B cell (primary cell): Measurements from ENCODE around the gene NLRC5. TPM values are rescaled to one million over a fixed set of nuclear protein-coding genes. Genes with fewer than 3 reads are reported as not detected.

Experiments
- ATAC-seq: fragments of 200-7000 bp; cut with Tn5 transposase; one replicate; pipeline ENCODE4 v1.10.0; 2021; ENCODE audit warnings: low read depth, mild to moderate bottlenecking, moderate number of reproducible peaks, moderate library complexity
- CTCF ChIA-PET: fragments of 350-600 bp; sonication (Branson Sonifier 250); formaldehyde crosslinking; loops from one replicate; lab custom pipeline; 2021; ENCODE audit warnings: antibody characterized with exemption, inconsistent platforms; lab: Charles Lee
- POLR2A ChIA-PET: fragments of 350-600 bp; sonication (Branson Sonifier 250); formaldehyde crosslinking; loops from one replicate; lab custom pipeline; 2021; ENCODE audit warnings: antibody characterized with exemption; lab: Charles Lee
- DNase-seq: peaks from one replicate; pipeline ENCODE4 v3.0.0; 2013
- H2AFZ ChIP-seq: 2 replicates; pipeline ENCODE4 v1.6.1; 2012; ENCODE audit warnings: mild to moderate bottlenecking, low read depth, low read length; ENCODE audit not compliant: insufficient read depth, poor library complexity, severe bottlenecking
- H3K27ac ChIP-seq, 2 donors: 1 replicate in 1 of 2; 2 replicates in 1 of 2; pipeline ENCODE4 v1.5.1; 2012 to 2013; ENCODE audit warnings: low read length in 2 of 2, mild to moderate bottlenecking in 2 of 2, moderate library complexity in 1 of 2
- H3K27me3 ChIP-seq, 4 experiments: fragments of 200-600 bp in 1 of 4; sonication (generic) in 1 of 4; replicated peaks in 1 of 4; 1 replicate in 2 of 4; 2 replicates in 2 of 4; pipeline versions ENCODE4 v1.6.1 to v1.7.0; 2013 to 2016; ENCODE audit warnings: low read length in 3 of 4, mild to moderate bottlenecking in 2 of 4, mixed read lengths in 1 of 4, moderate library complexity in 1 of 4; ENCODE audit not compliant: insufficient read depth in 4 of 4, control insufficient read depth in 3 of 4; ENCODE audit errors: control extremely low read depth in 1 of 4
- H3K36me3 ChIP-seq, 2 experiments: replicated peaks in 1 of 2; 1 replicate in 1 of 2; 2 replicates in 1 of 2; pipeline versions ENCODE4 v1.6.1 to v1.7.1; 2013; ENCODE audit warnings: low read length in 1 of 2; ENCODE audit not compliant: insufficient read depth in 2 of 2, control insufficient read depth in 1 of 2; ENCODE audit errors: control extremely low read depth in 1 of 2, extremely low read depth in 1 of 2
- H3K4me1 ChIP-seq, 2 donors: fragments of 200-600 bp in 1 of 2; sonication (generic) in 1 of 2; 1 replicate in 1 of 2; 2 replicates in 1 of 2; pipeline versions ENCODE4 v1.5.1 to v1.6.1; 2013 to 2017; ENCODE audit warnings: low read length in 2 of 2; ENCODE audit not compliant: control insufficient read depth in 2 of 2, insufficient read depth in 2 of 2
- H3K4me2 ChIP-seq: replicated peaks from 2 replicates; pipeline ENCODE3; 2012; ENCODE audit warnings: mild to moderate bottlenecking, low read depth, low read length; ENCODE audit not compliant: poor library complexity, severe bottlenecking
- H3K4me3 ChIP-seq, 5 experiments: fragments of 200-600 bp in 1 of 5; sonication (generic) in 1 of 5; 1 replicate in 3 of 5; 2 replicates in 2 of 5; pipeline versions ENCODE4 v1.5.1 to v1.7.0; 2011 to 2016; ENCODE audit warnings: low read length in 4 of 5, mild to moderate bottlenecking in 4 of 5, low read depth in 2 of 5, control low read depth in 1 of 5, moderate library complexity in 1 of 5; ENCODE audit not compliant: insufficient read depth in 1 of 5; ENCODE audit errors: control extremely low read depth in 1 of 5, extremely low read depth in 1 of 5
- H3K79me2 ChIP-seq: fragments of 200-600 bp; sonication (generic); one replicate; pipeline ENCODE4 v1.6.0; 2016; ENCODE audit warnings: low read length; ENCODE audit not compliant: control insufficient read depth, insufficient read depth
- H3K9ac ChIP-seq: fragments of 200-600 bp; sonication (generic); 2 replicates; pipeline ENCODE4 v1.6.1; 2017; ENCODE audit warnings: mild to moderate bottlenecking, low read length, moderate library complexity
- H3K9me3 ChIP-seq, 3 donors: one replicate each; pipeline versions ENCODE4 v1.6.1 to v1.7.1; 2013; ENCODE audit warnings: low read length in 2 of 3; ENCODE audit not compliant: control insufficient read depth in 2 of 3, insufficient read depth in 1 of 3; ENCODE audit errors: control extremely low read depth in 1 of 3
- H4K20me1 ChIP-seq: 2 replicates; pipeline ENCODE4 v1.6.0; 2012; ENCODE audit warnings: mild to moderate bottlenecking, low read length; ENCODE audit not compliant: insufficient read depth, control insufficient read depth, poor library complexity, severe bottlenecking
- H3K27ac Mint-ChIP-seq: one replicate; pipeline ENCODE4 v1.8.0; 2021; ENCODE audit warnings: mixed read lengths
- H3K27me3 Mint-ChIP-seq: one replicate; pipeline ENCODE4 v1.8.0; 2021; ENCODE audit warnings: mixed read lengths
- H3K4me1 Mint-ChIP-seq: one replicate; pipeline ENCODE4 v1.8.0; 2021; ENCODE audit warnings: mixed read lengths
- H3K4me3 Mint-ChIP-seq: one replicate; pipeline ENCODE4 v1.8.0; 2021; ENCODE audit warnings: mixed read lengths
- H3K9me3 Mint-ChIP-seq: one replicate; pipeline ENCODE4 v1.8.0; 2022; ENCODE audit warnings: mixed read lengths; ENCODE audit not compliant: insufficient read depth
- EZH2 ChIP-seq: IDR thresholded peaks from 2 replicates; pipeline ENCODE4 v1.6.1; 2012; ENCODE audit warnings: borderline replicate concordance, low read depth, mild to moderate bottlenecking, moderate library complexity, low read length; ENCODE audit not compliant: insufficient read depth, poor library complexity, severe bottlenecking
- WGBS: methylation state at CpG from one replicate; pipeline ENCODE4 v1.1.5; 2013; ENCODE audit warnings: missing lambda C conversion rate; ENCODE audit not compliant: insufficient coverage; 5-methylcytosine and 5-hydroxymethylcytosine counted together
- intact Hi-C: fragments of 100-400 bp; cut with micrococcal nuclease; formaldehyde crosslinking; loops from one replicate; pipeline ENCODE4 v1.10.0; 2022
- polyA plus RNA-seq: library from polyadenylated mRNA; depleted of rRNA; stranded (reverse); fragments of >200 nt; gene quantifications from 2 replicates; pipeline ENCODE4 v1.2.3, GENCODE V29; 2012
- total RNA-seq, 2 donors: library from RNA; stranded (reverse); fragments of 120-200 nt in 1 of 2; gene quantifications; 1 replicate in 1 of 2; 2 replicates in 1 of 2; pipeline versions ENCODE4 v1.2.3 to v1.2.4, GENCODE V29; 2013 to 2022
- TF ChIP-seq, protein P1 (sequence below): fragments of 200-600 bp; IDR thresholded peaks from one replicate; pipeline ENCODE4 v1.8.0; 2022; ENCODE audit warnings: antibody characterized with exemption, mild to moderate bottlenecking

NLRC5 gene
- total and polyA plus RNA-seq, 2 donors (not counting 1 experiment from before 2014, with no cell fraction given) = 349 to 510 TPM

DNA sequence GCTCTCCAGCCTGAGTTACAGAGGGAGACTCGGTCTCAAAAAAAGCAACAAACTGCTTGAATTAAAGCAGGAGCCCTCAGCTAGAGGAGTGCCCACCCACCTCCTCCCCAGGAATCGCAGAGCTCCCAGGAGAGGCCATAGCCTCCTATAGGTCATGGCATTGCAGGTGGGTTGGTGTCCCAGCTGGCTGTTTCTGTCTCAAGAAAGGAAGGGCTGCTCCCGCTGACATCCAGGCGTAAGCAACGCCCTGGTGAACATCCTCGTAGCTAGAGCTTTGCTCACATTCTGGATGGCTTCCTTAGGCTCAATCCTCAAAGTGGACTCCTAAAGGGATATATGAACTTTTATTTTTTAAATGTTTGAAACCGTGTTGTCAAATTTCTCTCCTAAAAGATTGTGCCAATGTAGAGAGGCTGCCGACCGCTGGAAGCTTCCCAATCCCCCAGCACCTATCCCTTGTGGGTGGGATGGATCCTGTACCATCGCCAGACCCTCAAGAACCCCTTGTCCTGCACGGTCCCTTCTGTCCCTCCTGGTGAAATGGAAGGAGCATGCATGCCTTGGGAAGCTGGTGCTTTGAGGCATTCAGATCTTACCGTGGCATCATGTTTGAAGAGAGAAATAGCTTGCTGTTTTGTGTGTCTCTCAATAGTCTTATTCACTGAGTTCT is 5.9 kb downstream of the NLRC5 start:
- peaks cover 99% of the 10 kb centered on the region for H3K79me2 ChIP-seq
- TF ChIP-seq, protein P1, sequence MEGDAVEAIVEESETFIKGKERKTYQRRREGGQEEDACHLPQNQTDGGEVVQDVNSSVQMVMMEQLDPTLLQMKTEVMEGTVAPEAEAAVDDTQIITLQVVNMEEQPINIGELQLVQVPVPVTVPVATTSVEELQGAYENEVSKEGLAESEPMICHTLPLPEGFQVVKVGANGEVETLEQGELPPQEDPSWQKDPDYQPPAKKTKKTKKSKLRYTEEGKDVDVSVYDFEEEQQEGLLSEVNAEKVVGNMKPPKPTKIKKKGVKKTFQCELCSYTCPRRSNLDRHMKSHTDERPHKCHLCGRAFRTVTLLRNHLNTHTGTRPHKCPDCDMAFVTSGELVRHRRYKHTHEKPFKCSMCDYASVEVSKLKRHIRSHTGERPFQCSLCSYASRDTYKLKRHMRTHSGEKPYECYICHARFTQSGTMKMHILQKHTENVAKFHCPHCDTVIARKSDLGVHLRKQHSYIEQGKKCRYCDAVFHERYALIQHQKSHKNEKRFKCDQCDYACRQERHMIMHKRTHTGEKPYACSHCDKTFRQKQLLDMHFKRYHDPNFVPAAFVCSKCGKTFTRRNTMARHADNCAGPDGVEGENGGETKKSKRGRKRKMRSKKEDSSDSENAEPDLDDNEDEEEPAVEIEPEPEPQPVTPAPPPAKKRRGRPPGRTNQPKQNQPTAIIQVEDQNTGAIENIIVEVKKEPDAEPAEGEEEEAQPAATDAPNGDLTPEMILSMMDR = no peak
- no peak for TF ChIP-seq EZH2
- intact Hi-C loops = no loop called here
- no peak overlapping the region for H3K9ac ChIP-seq
- H4K20me1 ChIP-seq = peaks cover 18% of the 10 kb centered on the region
- ChIA-PET CTCF (interaction anchor here (1.1 to 1.5 kb wide), 5 partner anchors 12 to 51 kb away, joined by 3 to 5 read pairs (median 4); no protein-coding TSS in a partner anchor), POLR2A (interaction anchor here (0.6 kb wide), 1 partner anchor 43 kb away, joined by 5 read pairs; no protein-coding TSS in a partner anchor)
- H3K4me3 ChIP-seq = no peak overlapping the region
- H3K27ac ChIP-seq = peak overlapping the region in 1 of 2 donors; percentile 55
- DNase-seq = no peak
- Mint-ChIP-seq H3K4me3 (peak overlapping the region; percentile 54), H3K4me1 (peaks cover 83% of the 10 kb centered on the region), H3K27me3 (no peaks in the 10 kb centered on the region), H3K9me3 (no peaks in the 10 kb centered on the region), H3K27ac (peak overlapping the region; percentile 77)
- H3K4me1 ChIP-seq = peaks cover 53 to 65% of the 10 kb centered on the region in 2 donors
- H3K36me3 ChIP-seq = peaks cover 0 to 23% of the 10 kb centered on the region in 2 experiments
- no peak overlapping the region for H3K4me2 ChIP-seq
- no peak for ATAC-seq
- no peaks in the 10 kb centered on the region for H3K27me3 ChIP-seq
- no peak overlapping the region for H2AFZ ChIP-seq
- H3K9me3 ChIP-seq = no peaks in the 10 kb centered on the region
- WGBS = 84% methylated on average over 8 of the region's 12 CpGs

DNA sequence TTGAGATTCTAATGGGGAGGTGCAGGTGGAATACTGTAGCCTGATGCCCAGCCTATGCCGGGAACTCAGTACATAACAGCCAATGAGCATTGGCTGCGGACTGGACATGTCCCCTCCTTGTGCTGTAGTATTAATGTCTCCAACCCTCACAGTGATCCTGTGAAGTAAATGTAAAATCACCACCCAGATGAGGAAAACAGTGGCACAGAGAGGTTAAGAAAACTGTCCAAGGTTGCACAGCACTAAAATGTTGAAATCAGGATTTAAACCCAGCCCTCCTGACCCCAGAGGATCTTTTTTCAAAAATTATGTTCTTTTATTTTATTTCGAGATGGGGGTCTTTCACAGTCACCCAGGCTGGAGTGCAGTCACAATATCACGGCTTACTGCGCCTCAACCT is 7.9 kb downstream of the NLRC5 start:
- DNase-seq = no peak
- TF ChIP-seq EZH2 = no peak
- TF ChIP-seq, protein P1 = no peak
- Mint-ChIP-seq H3K27ac (peak overlapping the region; percentile 54), H3K9me3 (no peaks in the 10 kb centered on the region), H3K27me3 (no peaks in the 10 kb centered on the region), H3K4me1 (peaks cover 84% of the 10 kb centered on the region), H3K4me3 (no peak overlapping the region)
- CTCF ChIA-PET = no interaction called here
- H3K79me2 ChIP-seq = peaks cover 83% of the 10 kb centered on the region
- intact Hi-C loops = no loop called here
- peaks cover 18% of the 10 kb centered on the region for H4K20me1 ChIP-seq
- H2AFZ ChIP-seq = no peak overlapping the region
- no peaks in the 10 kb centered on the region for H3K27me3 ChIP-seq
- peak overlapping the region in 1 of 2 donors; percentile 83 for H3K27ac ChIP-seq
- no peak for ATAC-seq
- H3K9ac ChIP-seq = no peak overlapping the region
- POLR2A ChIA-PET = no interaction called here
- WGBS = 93% methylated on average over 3 of the region's 5 CpGs
- H3K4me1 ChIP-seq = peaks cover 46 to 57% of the 10 kb centered on the region in 2 donors
- H3K9me3 ChIP-seq = peaks cover 0 to 4% (median 0%) of the 10 kb centered on the region in 3 donors
- no peak overlapping the region for H3K4me3 ChIP-seq
- no peak overlapping the region for H3K4me2 ChIP-seq
- peaks cover 0 to 16% of the 10 kb centered on the region in 2 experiments for H3K36me3 ChIP-seq
